Measurements from ENCODE around the gene HELLS. TPM values are rescaled to one million over a fixed set of nuclear protein-coding genes. Genes with fewer than 3 reads are reported as not detected.

HELLS gene
- total and polyA plus RNA-seq, 2 of the 4 experiments (the other 2 are of a cell fraction) = 15.9 to 29.8 TPM

GRCh38 chr10:94608559-94608958, 63.0 kb downstream of the HELLS start:
- Histone ChIP-seq H3K9ac (ENCODE audit: low read depth, low read length) (no peak overlapping the region), H2AK5ac (ENCODE audit: low read depth, low read length) (no peak overlapping the region), H3K18ac (ENCODE audit: low read depth, low read length) (no peak overlapping the region), H3K9me3 (ENCODE audit: control insufficient read depth, insufficient read depth, low read length) (no peaks in the 10 kb centered on the region), H2BK120ac (ENCODE audit: low read depth, low read length) (no peak overlapping the region), H3K23ac (ENCODE audit: low read depth, low read length) (no peak overlapping the region), H3K9me1 (ENCODE audit: insufficient read depth, low read length) (no peaks in the 10 kb centered on the region), H3K36me3 (ENCODE audit: control insufficient read depth, insufficient read depth, low read length) (peaks cover 1% of the 10 kb centered on the region; the same call in 1 of the 2 replicates), H3K79me1 (ENCODE audit: low read depth in 1 of 2, low read length in 2 of 2) (no peaks in the 10 kb centered on the region), H3K4me1 (ENCODE audit: control insufficient read depth, insufficient read depth, low read length) (no peaks in the 10 kb centered on the region), H3K14ac (replicated peaks; ENCODE audit: low read depth, low read length) (no peak overlapping the region), H3K56ac (ENCODE audit: extremely low read depth, insufficient read depth, low read length) (no peak overlapping the region), H4K20me1 (ENCODE audit: insufficient read depth, low read length) (no peaks in the 10 kb centered on the region), H3K4ac (ENCODE audit: low read depth, low read length) (no peak overlapping the region), H2AFZ (replicated peaks; ENCODE audit: low read length, poor library complexity) (no peak overlapping the region), H2BK20ac (ENCODE audit: low read depth, low read length) (no peak overlapping the region), H2AK9ac (replicated peaks; ENCODE audit: low read depth, low read length, poor library complexity) (no peak overlapping the region), H4K8ac (ENCODE audit: low read depth in 2 of 2, low read length in 2 of 2) (no peak overlapping the region), H3K4me3 (ENCODE audit: insufficient read depth, low read depth, low read length) (no peak overlapping the region), H4K91ac (ENCODE audit: insufficient read depth, low read depth, low read length) (no peak overlapping the region), H3K4me2 (ENCODE audit: low read depth, low read length) (no peak overlapping the region), H2BK15ac (ENCODE audit: low read depth, low read length) (no peak overlapping the region), H4K5ac (ENCODE audit: low read depth, low read length) (no peak overlapping the region), H3K27me3 (ENCODE audit: control insufficient read depth, insufficient read depth, low read length) (no peaks in the 10 kb centered on the region), H3K27ac (ENCODE audit: insufficient read depth, low read length) (no peak overlapping the region), H2BK5ac (ENCODE audit: low read depth, low read length, poor library complexity, severe bottlenecking) (no peak overlapping the region)
- CTCF ChIA-PET = interaction anchor here (0.5 kb wide), 1 partner anchor 30 kb away, joined by 3 read pairs; no protein-coding TSS in a partner anchor
- POLR2A ChIA-PET (ENCODE audit: unreplicated experiment) = no interaction called here
- in situ Hi-C loops (cut with MboI; ENCODE audit: low sequenced_read_pairs) = loop anchor here (25.0 kb wide), 1 partner anchor 754 kb away; no protein-coding TSS in a partner anchor
- no peak for ATAC-seq (ENCODE audit: low read depth)
- intact Hi-C loops (cut with micrococcal nuclease) = no loop called here
- TF ChIP-seq BHLHE40 (IDR thresholded peaks at IDR 0.05; ENCODE audit: low read depth, low read length) (no peak), MAFK (IDR thresholded peaks at IDR 0.05; ENCODE audit: low read depth, low read length) (no peak), RAD21 (IDR thresholded peaks at IDR 0.05; ENCODE audit: low read length) (no peak), USF2 (IDR thresholded peaks at IDR 0.05; ENCODE audit: low read depth, low read length) (no peak), CTCF (conservative IDR thresholded peaks at IDR 0.05; ENCODE audit: low read depth, low read length) (no peak), MXI1 (IDR thresholded peaks at IDR 0.05; ENCODE audit: borderline replicate concordance, low read depth, low read length) (no peak)
- dilution Hi-C loops (cut with HindIII; ENCODE audit: low sequenced_read_pairs, unreplicated experiment) = no loop called here
- WGBS, 2 experiments (ENCODE audit: extremely low coverage in 2 of 2, insufficient read length in 1 of 2) = no CpG with 5 or more reads among the region's 4 CpGs
- DNase-seq = no peak
- no TSS peak for BruUV-seq (replicated peaks)

Measured in IMR-90 (cell line).